Fibroblast of lung (primary cell): Measurements from ENCODE around the gene MEOX2. TPM values are rescaled to one million over a fixed set of nuclear protein-coding genes. Genes with fewer than 3 reads are reported as not detected.

Experiments used
- DNase-seq, 2 donors: peaks; one replicate each; pipeline versions ENCODE4 v3.0.0 to v3.0.0-alpha.2; 2010; ENCODE audit warnings: low read depth in 2 of 2
- H2AFZ ChIP-seq: 2 replicates; pipeline ENCODE4 v1.5.1; 2012; ENCODE audit warnings: low read length, control low read depth, inconsistent platforms
- H3K27ac ChIP-seq: 2 replicates; pipeline ENCODE4 v1.5.1; 2011; ENCODE audit warnings: low read length, control low read depth; ENCODE audit not compliant: insufficient read depth
- H3K27me3 ChIP-seq: 2 replicates; pipeline ENCODE4 v1.5.1; 2011; ENCODE audit warnings: mild to moderate bottlenecking, low read length; ENCODE audit not compliant: control insufficient read depth, insufficient read depth
- H3K36me3 ChIP-seq: 2 replicates; pipeline ENCODE4 v1.5.1; 2011; ENCODE audit warnings: low read length; ENCODE audit not compliant: control insufficient read depth, insufficient read depth
- H3K4me1 ChIP-seq: 2 replicates; pipeline ENCODE4 v1.5.1; 2011; ENCODE audit warnings: low read length; ENCODE audit not compliant: control insufficient read depth, insufficient read depth; ENCODE audit errors: extremely low read depth
- H3K4me2 ChIP-seq: 2 replicates; pipeline ENCODE4 v1.5.1; 2011; ENCODE audit warnings: low read length, control low read depth; ENCODE audit not compliant: insufficient read depth; ENCODE audit errors: extremely low read depth
- H3K4me3 ChIP-seq, 4 experiments: fragments of 200-600 bp in 1 of 4; sonication (generic) in 1 of 4; replicated peaks in 1 of 4; 2 replicates each; pipeline ENCODE4 v1.5.1; 2011 to 2016; ENCODE audit warnings: low read length in 4 of 4, low read depth in 3 of 4, mild to moderate bottlenecking in 3 of 4, control low read depth in 2 of 4, inconsistent platforms in 1 of 4, mixed read lengths in 1 of 4; ENCODE audit not compliant: insufficient read depth in 1 of 4; ENCODE audit errors: control extremely low read depth in 1 of 4
- H3K79me2 ChIP-seq: 2 replicates; pipeline ENCODE4 v1.5.1; 2012; ENCODE audit warnings: mild to moderate bottlenecking, low read length, inconsistent platforms; ENCODE audit not compliant: control insufficient read depth, insufficient read depth
- H3K9ac ChIP-seq: 2 replicates; pipeline ENCODE4 v1.5.1; 2011; ENCODE audit warnings: mild to moderate bottlenecking, low read length, control low read depth; ENCODE audit not compliant: insufficient read depth
- H3K9me3 ChIP-seq: 2 replicates; pipeline ENCODE4 v1.5.1; 2012; ENCODE audit warnings: low read depth, low read length; ENCODE audit not compliant: control insufficient read depth, insufficient read depth
- H4K20me1 ChIP-seq: 2 replicates; pipeline ENCODE4 v1.5.1; 2011; ENCODE audit warnings: low read length; ENCODE audit not compliant: control insufficient read depth, insufficient read depth; ENCODE audit errors: extremely low read depth
- CTCF ChIP-seq, 2 donors: IDR thresholded peaks in 1 of 2; conservative IDR thresholded peaks in 1 of 2; 1 replicate in 1 of 2; 2 replicates in 1 of 2; pipeline ENCODE4 v1.5.1; 2011 to 2012; ENCODE audit warnings: low read length in 2 of 2, control low read depth in 1 of 2, inconsistent platforms in 1 of 2, low read depth in 1 of 2, mild to moderate bottlenecking in 1 of 2
- EZH2 ChIP-seq: IDR thresholded peaks from 2 replicates; pipeline ENCODE4 v1.5.1; 2012; ENCODE audit warnings: low read length, control low read depth, mild to moderate bottlenecking; ENCODE audit errors: missing control alignments
- polyA plus RNA-seq, 2 donors: library from polyadenylated mRNA; depleted of rRNA in 1 of 2; stranded (reverse) in 1 of 2; unstranded in 1 of 2; fragments of >200 nt; gene quantifications; 2 replicates each; pipeline ENCODE4 v1.2.1, GENCODE V29; 2011 to 2012; ENCODE audit warnings: missing spikeins in 1 of 2
- total RNA-seq: library from RNA; depleted of rRNA; stranded (reverse); fragments of >200 nt; gene quantifications from 2 replicates; pipeline ENCODE4 v1.2.1, GENCODE V29; 2014

MEOX2 gene
- total and polyA plus RNA-seq, 2 donors (not counting 1 experiment from before 2014, with no cell fraction given): 0.28 to 0.50 TPM

GRCh38 chr7:15703732-15704131 is 17.2 kb upstream of the MEOX2 start:
- Histone ChIP-seq H3K9me3 (no peaks in the 10 kb centered on the region), H3K4me2 (no peak overlapping the region), H3K36me3 (no peaks in the 10 kb centered on the region), H3K9ac (no peak overlapping the region), H3K4me1 (no peaks in the 10 kb centered on the region), H2AFZ (no peak overlapping the region), H3K27ac (no peak overlapping the region), H3K27me3 (no peaks in the 10 kb centered on the region), H3K79me2 (no peaks in the 10 kb centered on the region), H3K4me3 (no peak overlapping the region), H4K20me1 (no peaks in the 10 kb centered on the region)
- TF ChIP-seq EZH2 (no peak), CTCF (conservative IDR thresholded peaks at IDR 0.05 in 1 of 2, IDR thresholded peaks at IDR 0.05 in 1 of 2; ENCODE audit: low read depth in 1 of 2, low read length in 2 of 2) (no peak)
- no peak for DNase-seq

GRCh38 chr7:15692501-15693020 is 6.1 kb upstream of the MEOX2 start:
- no peaks in the 10 kb centered on the region for H3K36me3 ChIP-seq
- DNase-seq: no peak
- H3K4me2 ChIP-seq: no peak overlapping the region
- no peaks in the 10 kb centered on the region for H4K20me1 ChIP-seq
- no peaks in the 10 kb centered on the region for H3K79me2 ChIP-seq
- no peak overlapping the region for H3K9ac ChIP-seq
- TF ChIP-seq EZH2 (no peak), CTCF (conservative IDR thresholded peaks at IDR 0.05 in 1 of 2, IDR thresholded peaks at IDR 0.05 in 1 of 2; ENCODE audit: low read depth in 1 of 2, low read length in 2 of 2) (no peak)
- H3K4me3 ChIP-seq: no peak overlapping the region
- H3K4me1 ChIP-seq: no peaks in the 10 kb centered on the region
- no peaks in the 10 kb centered on the region for H3K9me3 ChIP-seq
- H3K27ac ChIP-seq: no peak overlapping the region
- no peak overlapping the region for H2AFZ ChIP-seq
- H3K27me3 ChIP-seq: peaks cover 5% of the 10 kb centered on the region

GRCh38 chr7:15688911-15689310 is 2.4 kb upstream of the MEOX2 start:
- H3K9ac ChIP-seq: no peak overlapping the region
- H3K9me3 ChIP-seq: no peaks in the 10 kb centered on the region
- TF ChIP-seq EZH2: no peak
- no peak for TF ChIP-seq CTCF (conservative IDR thresholded peaks at IDR 0.05 in 1 of 2, IDR thresholded peaks at IDR 0.05 in 1 of 2; ENCODE audit: low read depth in 1 of 2, low read length in 2 of 2)
- H3K4me3 ChIP-seq: peak overlapping the region in 1 of 4 experiments; percentile 57
- peaks cover 3% of the 10 kb centered on the region for H3K4me1 ChIP-seq
- H2AFZ ChIP-seq: no peak overlapping the region
- no peaks in the 10 kb centered on the region for H3K36me3 ChIP-seq
- H4K20me1 ChIP-seq: no peaks in the 10 kb centered on the region
- H3K27me3 ChIP-seq: peaks cover 13% of the 10 kb centered on the region
- DNase-seq: no peak
- no peak overlapping the region for H3K4me2 ChIP-seq
- H3K79me2 ChIP-seq: no peaks in the 10 kb centered on the region
- no peak overlapping the region for H3K27ac ChIP-seq
